ENCODE results near the gene MAN1C1. TPM values are rescaled to one million over a fixed set of nuclear protein-coding genes. Genes with fewer than 3 reads are reported as not detected.

Gene MAN1C1
- total and polyA plus RNA-seq, 9 of the 15 experiments (the other 6 are each of a cell fraction or from before 2014, with no cell fraction given): 0.04 to 0.44 (median 0.10) TPM; not detected in 3

DNA sequence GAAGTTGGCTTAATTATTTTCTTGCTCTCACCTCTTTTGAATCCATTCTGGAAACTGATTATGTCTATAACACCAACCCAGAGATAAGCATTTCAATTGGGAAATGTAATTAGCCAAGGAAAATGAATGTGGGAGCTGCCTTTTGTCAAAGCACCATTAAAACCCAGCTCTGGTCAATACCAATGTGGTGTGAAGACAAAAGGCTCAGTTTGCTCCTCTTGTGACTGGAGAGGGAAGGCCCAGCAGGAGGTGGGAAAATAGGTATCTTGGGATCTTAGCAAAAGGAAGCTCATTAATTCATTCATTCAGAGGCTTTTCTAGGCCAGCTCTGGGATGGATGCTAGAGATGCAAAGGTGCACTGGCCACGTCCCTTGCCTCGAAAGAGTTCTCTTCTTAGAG is 108.4 kb downstream of the MAN1C1 start (continued):
- TF ChIP-seq CREB3 (tag; conservative IDR thresholded peaks at IDR 0.05; ENCODE audit: low read depth): no peak

DNA sequence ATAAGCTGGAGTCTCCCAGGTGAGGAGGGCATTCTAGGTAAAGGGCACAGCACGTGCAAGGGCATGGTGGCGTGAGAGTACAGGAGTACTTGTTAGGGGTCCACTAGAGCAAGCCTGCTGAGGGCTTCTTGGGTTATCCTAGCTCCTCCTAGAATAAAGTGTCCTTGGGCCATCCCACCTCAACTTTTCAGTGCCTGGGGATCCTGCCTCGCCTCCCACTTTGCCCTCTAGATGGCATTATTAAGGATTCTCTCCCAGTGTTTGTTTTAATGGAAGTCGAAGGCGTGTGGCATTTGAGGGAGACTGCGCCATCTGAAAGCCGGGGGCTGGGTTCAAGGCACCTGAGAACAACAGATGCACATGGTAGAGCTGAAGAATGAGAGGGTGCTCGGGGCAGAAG is 108.9 kb downstream of the MAN1C1 start:
- H3K4me3 ChIP-seq: no peak overlapping the region
- CTCF ChIA-PET (ENCODE audit: low intra/inter-chr PET ratio): interaction anchor here (0.6 kb wide), 1 partner anchor 266 kb away, joined by 3 read pairs; no protein-coding TSS in a partner anchor
- TF ChIP-seq RBM22 (IDR thresholded peaks at IDR 0.05; ENCODE audit: low read depth, low read length, poor library complexity, severe bottlenecking): no peak
- TF ChIP-seq, protein P1, sequence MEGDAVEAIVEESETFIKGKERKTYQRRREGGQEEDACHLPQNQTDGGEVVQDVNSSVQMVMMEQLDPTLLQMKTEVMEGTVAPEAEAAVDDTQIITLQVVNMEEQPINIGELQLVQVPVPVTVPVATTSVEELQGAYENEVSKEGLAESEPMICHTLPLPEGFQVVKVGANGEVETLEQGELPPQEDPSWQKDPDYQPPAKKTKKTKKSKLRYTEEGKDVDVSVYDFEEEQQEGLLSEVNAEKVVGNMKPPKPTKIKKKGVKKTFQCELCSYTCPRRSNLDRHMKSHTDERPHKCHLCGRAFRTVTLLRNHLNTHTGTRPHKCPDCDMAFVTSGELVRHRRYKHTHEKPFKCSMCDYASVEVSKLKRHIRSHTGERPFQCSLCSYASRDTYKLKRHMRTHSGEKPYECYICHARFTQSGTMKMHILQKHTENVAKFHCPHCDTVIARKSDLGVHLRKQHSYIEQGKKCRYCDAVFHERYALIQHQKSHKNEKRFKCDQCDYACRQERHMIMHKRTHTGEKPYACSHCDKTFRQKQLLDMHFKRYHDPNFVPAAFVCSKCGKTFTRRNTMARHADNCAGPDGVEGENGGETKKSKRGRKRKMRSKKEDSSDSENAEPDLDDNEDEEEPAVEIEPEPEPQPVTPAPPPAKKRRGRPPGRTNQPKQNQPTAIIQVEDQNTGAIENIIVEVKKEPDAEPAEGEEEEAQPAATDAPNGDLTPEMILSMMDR (IDR thresholded peaks at IDR 0.05 in 2 of 3, conservative IDR thresholded peaks at IDR 0.05 in 1 of 3; ENCODE audit: insufficient read depth in 2 of 3, low read depth in 1 of 3, low read length in 3 of 3): peak in 1 of 3 experiments; percentile 17; a peak in 1 of 6 replicates
- intact Hi-C loops (cut with micrococcal nuclease) (no loop called here), in situ Hi-C loops (cut with MboI) (no loop called here)
- 0 out of 2 replicates have a peak, but pooled peaks cover 8% of the 10 kb centered on the region for H4K20me1 ChIP-seq (replicated peaks; ENCODE audit: control insufficient read depth, insufficient read depth, low read length)
- no TSS peak for BruUV-seq (replicated peaks)
- H3K4me1 ChIP-seq (replicated peaks in 1 of 2; ENCODE audit: control insufficient read depth in 2 of 2, insufficient read depth in 2 of 2, low read length in 2 of 2): peaks cover 0 to 9% of the 10 kb centered on the region in 2 experiments; a peak in 4 of 5 replicates
- 3% methylated on average over 8 of the region's 8 CpGs for WGBS (ENCODE audit: insufficient coverage, low coverage, missing lambda C conversion rate)
- H3K27ac ChIP-seq (ENCODE audit: extremely low read depth, low read depth, low read length): no peak overlapping the region
- H3K4me2 ChIP-seq (ENCODE audit: insufficient read depth, low read length): no peak overlapping the region
- H3K36me3 ChIP-seq (ENCODE audit: control insufficient read depth, insufficient read depth, low read length): no peaks in the 10 kb centered on the region
- H2AFZ ChIP-seq (ENCODE audit: low read depth, low read length): no peak overlapping the region
- POLR2A ChIA-PET: interaction anchor here (0.6 to 1.3 kb wide), 5 partner anchors 11 to 171 kb away, joined by 3 to 5 read pairs (median 3); no protein-coding TSS in a partner anchor
- peaks cover 55 to 67% of the 10 kb centered on the region in 2 experiments for H3K27me3 ChIP-seq (ENCODE audit: control insufficient read depth in 2 of 2, insufficient read depth in 2 of 2, low read length in 2 of 2)
- no peaks in the 10 kb centered on the region for H3K79me2 ChIP-seq (ENCODE audit: control insufficient read depth, insufficient read depth, low read length)
- H3K9me1 ChIP-seq (ENCODE audit: control insufficient read depth, insufficient read depth, low read length): no peaks in the 10 kb centered on the region
- no peak overlapping the region; a peak in 1 of 4 replicates for H3K9ac ChIP-seq (ENCODE audit: insufficient read depth in 1 of 2, low read depth in 2 of 2, low read length in 2 of 2)
- FAIRE-seq: no peak
- no peak for DNase-seq (ENCODE audit: extremely low read depth in 1 of 4, low spot score in 3 of 4)
- no peaks in the 10 kb centered on the region for H3K9me3 ChIP-seq (replicated peaks; ENCODE audit: control insufficient read depth, insufficient read depth, low read depth, low read length)
- ATAC-seq: no peak
